ENCODE results near the gene CCDC74B.
"Not testable (repeated sequence)": the region's sequence is repeated elsewhere in the genome, so short reads cannot be mapped to it uniquely, and the experiment has no call there.

DNA sequence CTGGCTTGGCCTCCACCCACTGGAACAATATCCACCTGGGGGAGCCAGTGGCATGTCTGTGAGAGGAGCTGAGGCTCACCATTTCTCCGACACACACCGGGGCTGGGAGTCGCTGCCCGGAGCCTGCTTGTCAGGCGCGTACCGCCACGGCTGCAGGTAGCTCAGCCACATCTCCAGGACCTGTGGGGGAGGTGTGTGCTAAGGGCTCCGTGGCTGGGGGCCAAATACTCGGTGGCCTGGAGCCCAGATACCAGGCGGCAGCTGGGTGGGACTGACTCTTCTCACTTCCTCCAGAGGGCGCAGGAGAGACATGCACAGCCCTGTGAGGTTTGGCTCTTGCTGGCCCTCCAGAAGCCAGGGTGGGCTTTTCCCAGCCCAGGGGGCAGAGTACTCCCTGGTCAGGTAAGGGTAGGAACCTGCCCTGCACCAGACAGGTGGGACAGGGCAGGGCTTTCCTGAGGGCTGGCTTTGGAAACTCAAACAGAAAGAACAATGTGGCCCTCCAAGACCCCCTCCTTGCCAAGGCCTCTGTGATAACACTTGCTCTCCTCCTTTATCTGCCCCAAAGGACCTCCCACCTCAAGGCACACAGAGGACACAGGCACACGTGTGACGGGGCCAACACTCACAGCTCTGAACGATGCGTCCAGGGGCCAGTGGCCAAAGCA lies 11.2 kb upstream of the CCDC74B start:
- not testable (repeated sequence) for TF ChIP-seq NFRKB (IDR thresholded peaks at IDR 0.05); BHLHE40 (IDR thresholded peaks at IDR 0.05; ENCODE audit: borderline replicate concordance); ZNF384 (IDR thresholded peaks at IDR 0.05); FOXM1 (IDR thresholded peaks at IDR 0.05; ENCODE audit: borderline replicate concordance); ELF4 (IDR thresholded peaks at IDR 0.05); ARNT (IDR thresholded peaks at IDR 0.05); FOXK2 (IDR thresholded peaks at IDR 0.05); SP1 (IDR thresholded peaks at IDR 0.05); FOXA1 (IDR thresholded peaks at IDR 0.05); HDGF (IDR thresholded peaks at IDR 0.05; ENCODE audit: borderline replicate concordance); TARDBP (IDR thresholded peaks at IDR 0.05)
